HEK293 (cell line): ENCODE results near the gene PLK3.

ENCODE experiments used
- FEZF1 ChIP-seq: fragments of 450-650 bp; formaldehyde crosslinking; IDR thresholded peaks from 2 replicates; pipeline ENCODE4 v1.5.1; 2016; ENCODE audit warnings: missing biosample characterization, missing genetic modification characterization
- HOXC10 ChIP-seq: sonication (generic); formaldehyde crosslinking; IDR thresholded peaks from 2 replicates; pipeline ENCODE4 v1.8.1; 2023; ENCODE audit warnings: mild to moderate bottlenecking, missing genetic modification reagents
- INSM2 ChIP-seq: fragments of 450-650 bp; formaldehyde crosslinking; IDR thresholded peaks from 2 replicates; pipeline ENCODE4 v1.5.1; 2016; ENCODE audit warnings: missing biosample characterization, missing genetic modification characterization
- PRDM1 ChIP-seq: fragments of 450-650 bp; formaldehyde crosslinking; IDR thresholded peaks from 2 replicates; pipeline ENCODE4; 2016; ENCODE audit warnings: missing biosample characterization, missing genetic modification characterization
- PRDM10 ChIP-seq: fragments of 450-650 bp; formaldehyde crosslinking; IDR thresholded peaks from 2 replicates; pipeline ENCODE4 v1.5.1; 2016; ENCODE audit warnings: missing biosample characterization, missing genetic modification characterization
- PRDM6 ChIP-seq: fragments of 450-650 bp; formaldehyde crosslinking; IDR thresholded peaks from 2 replicates; pipeline ENCODE4 v1.5.1; 2017; ENCODE audit warnings: missing biosample characterization, missing genetic modification characterization
- SP3 ChIP-seq: fragments of 450-650 bp; formaldehyde crosslinking; IDR thresholded peaks from 2 replicates; pipeline ENCODE4 v1.5.1; 2016; ENCODE audit warnings: missing biosample characterization, missing genetic modification characterization
- ZBTB20 ChIP-seq: fragments of 450-650 bp; formaldehyde crosslinking; IDR thresholded peaks from 2 replicates; pipeline ENCODE4 v1.5.1; 2016; ENCODE audit warnings: missing biosample characterization, missing genetic modification characterization
- ZEB2 ChIP-seq: fragments of 450-650 bp; formaldehyde crosslinking; IDR thresholded peaks from 2 replicates; pipeline ENCODE4 v1.5.1; 2016; ENCODE audit warnings: missing biosample characterization, missing genetic modification characterization
- ZNF18 ChIP-seq: fragments of 450-650 bp; formaldehyde crosslinking; IDR thresholded peaks from 2 replicates; pipeline ENCODE4 v1.5.1; 2016; ENCODE audit warnings: missing biosample characterization, missing genetic modification characterization
- ZNF26 ChIP-seq: fragments of 450-650 bp; formaldehyde crosslinking; IDR thresholded peaks from 2 replicates; pipeline ENCODE4 v1.5.1; 2016; ENCODE audit warnings: missing biosample characterization, missing genetic modification characterization
- ZNF292 ChIP-seq: fragments of 450-650 bp; formaldehyde crosslinking; IDR thresholded peaks from 2 replicates; pipeline ENCODE4 v1.5.1; 2016; ENCODE audit warnings: low read depth, missing biosample characterization, missing genetic modification characterization, borderline replicate concordance
- ZNF302 ChIP-seq: fragments of 450-650 bp; formaldehyde crosslinking; IDR thresholded peaks from 2 replicates; pipeline ENCODE4 v1.5.1; 2016; ENCODE audit warnings: missing biosample characterization, missing genetic modification characterization, low read depth
- ZNF311 ChIP-seq: fragments of 450-650 bp; formaldehyde crosslinking; IDR thresholded peaks from 2 replicates; pipeline ENCODE4 v1.5.1; 2017; ENCODE audit warnings: missing biosample characterization, missing genetic modification characterization, borderline replicate concordance
- ZNF354C ChIP-seq: fragments of 450-650 bp; formaldehyde crosslinking; IDR thresholded peaks from 2 replicates; pipeline ENCODE4 v1.5.1; 2016; ENCODE audit warnings: missing biosample characterization, missing genetic modification characterization, low read depth, borderline replicate concordance
- ZNF426 ChIP-seq: fragments of 450-650 bp; formaldehyde crosslinking; IDR thresholded peaks from 2 replicates; pipeline ENCODE4 v1.5.1; 2017; ENCODE audit warnings: missing biosample characterization, missing genetic modification characterization, mild to moderate bottlenecking, inconsistent platforms, moderate library complexity
- ZNF514 ChIP-seq: fragments of 450-650 bp; formaldehyde crosslinking; IDR thresholded peaks from 2 replicates; pipeline ENCODE4 v1.5.1; 2016; ENCODE audit warnings: missing biosample characterization, missing genetic modification characterization
- ZNF530 ChIP-seq: fragments of 450-650 bp; formaldehyde crosslinking; IDR thresholded peaks from 2 replicates; pipeline ENCODE4 v1.5.1; 2016; ENCODE audit warnings: low read depth, missing biosample characterization, missing genetic modification characterization
- ZNF610 ChIP-seq: fragments of 450-650 bp; formaldehyde crosslinking; IDR thresholded peaks from 2 replicates; pipeline ENCODE4 v1.5.1; 2016; ENCODE audit warnings: missing biosample characterization, missing genetic modification characterization, borderline replicate concordance
- ZNF624 ChIP-seq: fragments of 450-650 bp; formaldehyde crosslinking; IDR thresholded peaks from 2 replicates; pipeline ENCODE4 v1.5.1; 2017; ENCODE audit warnings: missing biosample characterization, missing genetic modification characterization
- ZNF645 ChIP-seq: fragments of 450-650 bp; formaldehyde crosslinking; IDR thresholded peaks from 2 replicates; pipeline ENCODE4; 2016; ENCODE audit warnings: missing biosample characterization, missing genetic modification characterization
- ZNF664 ChIP-seq: fragments of 450-650 bp; formaldehyde crosslinking; IDR thresholded peaks from 2 replicates; pipeline ENCODE4 v1.5.1; 2016; ENCODE audit warnings: missing biosample characterization, missing genetic modification characterization
- ZNF677 ChIP-seq: fragments of 450-650 bp; IDR thresholded peaks from 2 replicates; pipeline ENCODE4 v1.5.0; 2018; ENCODE audit warnings: missing biosample characterization, mild to moderate bottlenecking, missing genetic modification characterization, moderate library complexity
- ZNF692 ChIP-seq: fragments of 450-650 bp; formaldehyde crosslinking; IDR thresholded peaks from 2 replicates; pipeline ENCODE4 v1.5.1; 2016; ENCODE audit warnings: missing biosample characterization, missing genetic modification characterization
- ZNF791 ChIP-seq: fragments of 450-650 bp; formaldehyde crosslinking; IDR thresholded peaks from 2 replicates; pipeline ENCODE4 v1.5.1; 2016; ENCODE audit warnings: missing biosample characterization, missing genetic modification characterization
- ZNF837 ChIP-seq: fragments of 450-650 bp; formaldehyde crosslinking; IDR thresholded peaks from 2 replicates; pipeline ENCODE4 v1.5.1; 2016; ENCODE audit warnings: missing biosample characterization, missing genetic modification characterization
- ZSCAN16 ChIP-seq: fragments of 450-650 bp; formaldehyde crosslinking; IDR thresholded peaks from 2 replicates; pipeline ENCODE4 v1.5.1; 2016; ENCODE audit warnings: missing biosample characterization, missing genetic modification characterization

The PLK3 gene

GRCh38 chr1:44807364-44808062 is 7.3 kb downstream of the PLK3 start (continued):
- TF ChIP-seq ZNF692 (tag by site-specific recombination) (peak; percentile 99), ZNF677 (tag by site-specific recombination) (no peak), PRDM6 (tag by site-specific recombination) (no peak), INSM2 (tag by site-specific recombination) (no peak), FEZF1 (tag by site-specific recombination) (no peak), ZNF354C (no peak), ZNF18 (tag by site-specific recombination) (no peak), ZNF26 (no peak), ZNF837 (tag by site-specific recombination) (no peak), SP3 (tag by site-specific recombination) (no peak), ZNF610 (no peak), ZNF791 (tag by site-specific recombination) (no peak), ZNF624 (tag by site-specific recombination) (no peak), ZNF426 (tag by site-specific recombination) (no peak), PRDM10 (tag by site-specific recombination) (no peak), ZNF514 (no peak), ZNF292 (tag by site-specific recombination) (no peak), ZNF302 (tag by site-specific recombination) (no peak), ZNF530 (tag by site-specific recombination) (no peak), PRDM1 (tag by site-specific recombination) (0 out of 2 replicates have a peak, but pooled peaks have one; percentile 45), ZBTB20 (tag by site-specific recombination) (peak; percentile 95), ZEB2 (0 out of 2 replicates have a peak, but pooled peaks have one; percentile 30), ZNF645 (no peak), ZNF664 (no peak), HOXC10 (CRISPR knock-in tag) (no peak), ZSCAN16 (tag by site-specific recombination) (no peak), ZNF311 (tag by site-specific recombination) (no peak)
